Vagina (tissue), 2 donors: Measurements from ENCODE around the gene PEBP1. TPM values are rescaled to one million over a fixed set of nuclear protein-coding genes. Genes with fewer than 3 reads are reported as not detected.
A peak's percentile ranks its signal among the peaks of the same experiment; 100 is the strongest.

Experiments used
- DNase-seq, 2 donors: peaks; one replicate each; pipeline ENCODE4 v3.0.0-alpha.2; 2017; ENCODE audit errors: extremely low spot score in 2 of 2
- H3K27ac ChIP-seq: fragments of 200-600 bp; sonication (generic); one replicate; pipeline ENCODE4 v1.5.1; 2019
- H3K27me3 ChIP-seq: fragments of 200-600 bp; sonication (generic); one replicate; pipeline ENCODE4 v1.5.1; 2019
- H3K36me3 ChIP-seq, 2 donors: fragments of 200-600 bp; sonication (generic); one replicate each; pipeline ENCODE4 v1.5.1; 2017 to 2019
- H3K4me1 ChIP-seq: fragments of 200-600 bp; sonication (generic); one replicate; pipeline ENCODE4 v1.5.1; 2019
- H3K4me3 ChIP-seq, 2 donors: fragments of 200-600 bp; sonication (generic); 1 replicate in 1 of 2; 2 replicates in 1 of 2; pipeline ENCODE4 v1.5.1; 2016 to 2019
- H3K9me3 ChIP-seq: fragments of 200-600 bp; sonication (generic); one replicate; pipeline ENCODE4 v1.5.1; 2019
- POLR2A ChIP-seq, 2 donors: fragments of 450-650 bp; IDR thresholded peaks; one replicate each; pipeline ENCODE4 v1.6.1; 2017; ENCODE audit warnings: antibody characterized with exemption in 2 of 2, mild to moderate bottlenecking in 2 of 2, moderate library complexity in 2 of 2
- POLR2AphosphoS5 ChIP-seq, 2 donors: sonication (generic); formaldehyde crosslinking; IDR thresholded peaks; one replicate each; pipeline ENCODE4 v1.9.0; 2017; ENCODE audit warnings: antibody characterized with exemption in 2 of 2, mild to moderate bottlenecking in 2 of 2, low read depth in 1 of 2; ENCODE audit not compliant: insufficient read depth in 1 of 2
- intact Hi-C: fragments of 100-400 bp; cut with DNase I; formaldehyde crosslinking; loops from one replicate; pipeline ENCODE4 v1.15.1; 2023
- total RNA-seq: library from RNA; depleted of rRNA; stranded (reverse); fragments of >200 nt; gene quantifications from one replicate; pipeline ENCODE4 v1.2.3, GENCODE V29; 2016
- TF ChIP-seq, protein P1 (sequence below), 3 experiments: fragments of 450-650 bp in 2 of 3; fragments of 200-600 bp in 1 of 3; sonication (generic) in 1 of 3; IDR thresholded peaks; one replicate each; pipeline ENCODE4 v1.5.1; 2017 to 2019; ENCODE audit warnings: antibody characterized with exemption in 3 of 3, mild to moderate bottlenecking in 2 of 3, moderate library complexity in 2 of 3

The PEBP1 gene
- total RNA-seq, 1 donor from 2014 or later, result 167 TPM

DNA sequence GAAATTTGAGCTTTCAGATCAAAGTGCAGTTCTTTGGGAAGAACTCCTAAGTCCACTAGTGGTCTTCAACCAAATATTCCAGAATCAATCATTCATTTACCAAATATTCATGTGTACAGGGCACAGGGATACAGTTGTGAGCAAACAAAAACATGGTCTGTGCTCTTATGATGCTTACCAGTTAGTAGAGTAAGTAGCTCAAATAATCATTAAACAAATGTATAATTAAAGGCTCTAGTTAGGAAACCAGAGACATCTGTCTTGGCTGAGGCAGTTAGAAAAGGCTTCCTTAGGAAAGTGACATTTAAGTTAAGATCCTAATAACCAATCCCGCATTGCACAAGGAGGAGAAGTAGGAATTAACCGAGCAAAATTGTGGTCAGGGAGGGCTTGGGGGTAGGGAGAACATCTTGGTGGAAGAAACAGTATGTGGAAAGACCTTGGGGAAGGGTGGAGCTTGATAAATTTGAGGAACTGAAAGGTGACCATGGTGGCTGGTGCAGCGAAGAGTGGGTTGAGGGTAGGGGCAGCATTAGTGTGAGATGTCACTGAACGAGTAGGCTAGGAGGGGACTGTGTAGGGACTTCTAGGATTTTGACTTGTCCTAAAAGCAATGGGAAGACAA lies 40.0 kb downstream of the PEBP1 start:
- H3K4me3 ChIP-seq, result no peak overlapping the region
- no peaks in the 10 kb centered on the region for H3K9me3 ChIP-seq
- H3K36me3 ChIP-seq, result peaks cover 0 to 51% of the 10 kb centered on the region in 2 donors
- no peaks in the 10 kb centered on the region for H3K27me3 ChIP-seq
- no peaks in the 10 kb centered on the region for H3K4me1 ChIP-seq
- intact Hi-C loops, result no loop called here
- DNase-seq, result no peak
- TF ChIP-seq, protein P1, sequence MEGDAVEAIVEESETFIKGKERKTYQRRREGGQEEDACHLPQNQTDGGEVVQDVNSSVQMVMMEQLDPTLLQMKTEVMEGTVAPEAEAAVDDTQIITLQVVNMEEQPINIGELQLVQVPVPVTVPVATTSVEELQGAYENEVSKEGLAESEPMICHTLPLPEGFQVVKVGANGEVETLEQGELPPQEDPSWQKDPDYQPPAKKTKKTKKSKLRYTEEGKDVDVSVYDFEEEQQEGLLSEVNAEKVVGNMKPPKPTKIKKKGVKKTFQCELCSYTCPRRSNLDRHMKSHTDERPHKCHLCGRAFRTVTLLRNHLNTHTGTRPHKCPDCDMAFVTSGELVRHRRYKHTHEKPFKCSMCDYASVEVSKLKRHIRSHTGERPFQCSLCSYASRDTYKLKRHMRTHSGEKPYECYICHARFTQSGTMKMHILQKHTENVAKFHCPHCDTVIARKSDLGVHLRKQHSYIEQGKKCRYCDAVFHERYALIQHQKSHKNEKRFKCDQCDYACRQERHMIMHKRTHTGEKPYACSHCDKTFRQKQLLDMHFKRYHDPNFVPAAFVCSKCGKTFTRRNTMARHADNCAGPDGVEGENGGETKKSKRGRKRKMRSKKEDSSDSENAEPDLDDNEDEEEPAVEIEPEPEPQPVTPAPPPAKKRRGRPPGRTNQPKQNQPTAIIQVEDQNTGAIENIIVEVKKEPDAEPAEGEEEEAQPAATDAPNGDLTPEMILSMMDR (IDR thresholded peaks at IDR 0.05), result no peak
- TF ChIP-seq POLR2A (IDR thresholded peaks at IDR 0.05), result no peak
- no peak for TF ChIP-seq POLR2AphosphoS5 (IDR thresholded peaks at IDR 0.05; ENCODE audit: insufficient read depth in 1 of 2, low read depth in 1 of 2)
- H3K27ac ChIP-seq, result no peak overlapping the region

DNA sequence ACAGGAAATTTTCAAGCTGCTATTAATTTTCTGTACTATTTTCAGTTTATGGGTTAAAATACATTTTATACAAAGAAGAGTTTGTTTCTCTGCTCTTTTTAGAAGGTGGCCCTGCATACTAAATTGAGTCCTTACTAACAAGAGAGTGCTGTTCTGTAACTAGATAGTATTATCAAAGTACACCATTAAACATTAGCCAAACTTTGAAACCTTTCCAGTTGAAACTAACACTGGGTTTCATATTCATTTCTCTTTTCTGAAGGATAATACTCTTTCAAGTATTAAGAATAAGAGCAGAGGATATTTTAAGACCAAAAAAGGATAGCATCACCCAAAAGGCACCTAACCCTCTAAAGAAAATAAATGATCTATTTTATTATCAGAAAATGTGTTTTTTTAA lies 47.2 kb downstream of the PEBP1 start:
- DNase-seq, result no peak
- TF ChIP-seq POLR2A (IDR thresholded peaks at IDR 0.05) (no peak), POLR2AphosphoS5 (IDR thresholded peaks at IDR 0.05; ENCODE audit: insufficient read depth in 1 of 2, low read depth in 1 of 2) (no peak)
- TF ChIP-seq, protein P1 (IDR thresholded peaks at IDR 0.05), result no peak
- H3K4me1 ChIP-seq, result peaks cover 7% of the 10 kb centered on the region
- peaks cover 0 to 11% of the 10 kb centered on the region in 2 donors for H3K36me3 ChIP-seq
- H3K4me3 ChIP-seq, result no peak overlapping the region
- H3K9me3 ChIP-seq, result no peaks in the 10 kb centered on the region
- no peaks in the 10 kb centered on the region for H3K27me3 ChIP-seq
- no peak overlapping the region for H3K27ac ChIP-seq
- intact Hi-C loops, result loop anchor here (2.0 kb wide), 1 partner anchor 194 kb away; the partner anchor contains the start of gene SUDS3

DNA sequence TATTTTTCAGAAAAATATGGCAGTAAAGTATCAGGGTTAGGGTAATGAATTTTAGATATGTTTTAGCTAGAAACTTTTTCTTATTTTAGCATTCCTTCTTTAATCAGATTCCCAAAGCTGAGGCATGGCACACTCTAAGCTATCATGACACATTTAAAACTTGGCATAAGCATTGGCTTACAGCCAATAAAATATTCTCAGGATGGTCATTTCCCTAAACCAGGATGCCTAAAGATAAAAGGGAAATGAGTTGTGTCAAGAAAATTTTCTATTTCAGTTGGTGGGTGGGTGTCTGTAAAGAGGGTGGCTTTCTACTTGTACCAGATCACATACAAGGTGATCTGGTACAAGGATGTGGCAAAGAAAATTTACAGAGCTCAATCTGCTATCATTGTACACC lies 47.8 kb downstream of the PEBP1 start:
- H3K36me3 ChIP-seq, result peaks cover 0 to 11% of the 10 kb centered on the region in 2 donors
- no peak overlapping the region for H3K27ac ChIP-seq
- H3K4me3 ChIP-seq, result no peak overlapping the region
- no peak for DNase-seq
- no peaks in the 10 kb centered on the region for H3K9me3 ChIP-seq
- peaks cover 8% of the 10 kb centered on the region for H3K4me1 ChIP-seq
- no peaks in the 10 kb centered on the region for H3K27me3 ChIP-seq
- intact Hi-C loops, result loop anchor here (2.0 kb wide), 1 partner anchor 193 kb away; the partner anchor contains the start of gene SUDS3
- no peak for TF ChIP-seq POLR2A (IDR thresholded peaks at IDR 0.05)
- TF ChIP-seq POLR2AphosphoS5 (IDR thresholded peaks at IDR 0.05; ENCODE audit: insufficient read depth in 1 of 2, low read depth in 1 of 2), result no peak
- TF ChIP-seq, protein P1 (IDR thresholded peaks at IDR 0.05), result no peak

DNA sequence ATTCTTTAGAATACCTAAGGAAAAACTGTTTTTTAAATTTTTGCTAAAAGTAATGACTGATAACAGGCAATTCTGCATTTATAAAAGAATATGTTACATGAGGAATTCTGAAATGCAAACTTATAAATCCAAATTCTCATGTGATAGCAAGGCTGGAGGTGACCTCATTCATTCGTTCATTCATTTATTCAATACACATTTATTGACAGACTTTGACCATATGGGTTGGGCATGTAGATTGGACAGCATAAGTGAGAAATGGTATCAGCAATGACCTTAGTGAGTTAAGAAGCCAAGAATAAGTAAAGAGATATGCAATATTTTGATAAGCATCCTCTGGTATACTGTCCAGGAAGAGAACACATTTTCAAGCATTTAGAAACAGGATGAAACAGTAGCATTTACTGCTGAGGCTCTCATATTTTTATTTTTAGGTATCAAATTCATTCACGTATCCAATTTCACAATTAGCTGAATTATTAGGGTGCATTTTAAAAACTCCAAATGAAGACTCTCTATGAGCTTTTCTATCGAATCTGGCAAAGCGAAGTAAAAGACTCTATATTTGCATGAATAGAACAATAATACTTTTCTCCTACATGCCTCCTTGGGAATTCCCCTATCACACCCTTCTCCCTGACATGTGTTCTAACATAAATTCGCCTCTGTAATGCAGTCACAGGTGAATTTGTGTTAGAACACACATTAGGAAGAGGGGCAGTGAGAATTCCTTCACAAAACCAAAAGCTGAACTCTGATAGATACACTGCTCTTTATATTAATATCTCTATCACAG lies 49.9 kb downstream of the PEBP1 start:
- Histone ChIP-seq H3K4me3 (no peak overlapping the region), H3K27ac (no peak overlapping the region), H3K36me3 (no peaks in the 10 kb centered on the region), H3K4me1 (peaks cover 26% of the 10 kb centered on the region), H3K27me3 (no peaks in the 10 kb centered on the region), H3K9me3 (no peaks in the 10 kb centered on the region)
- DNase-seq, result no peak
- intact Hi-C loops, result no loop called here
- TF ChIP-seq POLR2A (IDR thresholded peaks at IDR 0.05), result no peak

DNA sequence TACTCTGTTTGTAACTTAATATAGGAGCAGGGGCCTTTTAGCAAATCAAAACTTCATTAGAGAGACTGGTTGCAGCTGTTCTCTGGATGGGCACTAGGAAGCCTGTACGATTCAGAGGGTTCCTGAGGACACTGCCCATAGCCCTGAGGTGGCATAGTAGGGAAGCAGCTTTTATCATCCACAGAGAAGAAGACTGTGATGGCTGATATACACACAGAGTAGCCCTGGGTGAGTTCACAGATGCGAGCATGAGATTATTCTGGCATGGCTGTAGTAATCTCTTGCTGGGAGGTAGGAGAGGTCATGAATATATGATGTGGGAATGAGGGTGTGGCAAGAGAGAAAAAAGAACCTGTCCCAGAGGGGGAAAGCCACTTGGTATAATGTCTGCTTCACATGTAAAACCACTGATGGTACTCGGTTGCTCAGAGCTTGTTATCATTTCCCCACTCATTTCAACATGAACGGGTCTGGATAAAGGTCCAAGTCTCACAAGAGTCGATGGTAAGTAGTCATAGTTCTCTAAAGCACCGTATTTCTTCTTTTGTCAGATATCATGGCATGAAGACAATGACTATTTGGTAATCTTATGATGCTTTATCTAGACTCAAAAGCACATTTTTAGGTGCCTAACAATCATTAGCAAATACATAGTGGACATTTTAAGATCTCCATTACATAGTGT lies 52.0 kb downstream of the PEBP1 start:
- Histone ChIP-seq H3K4me1 (peaks cover 27% of the 10 kb centered on the region), H3K4me3 (peak overlapping the region in 1 of 2 donors; percentile 34), H3K36me3 (no peaks in the 10 kb centered on the region), H3K27me3 (no peaks in the 10 kb centered on the region), H3K27ac (no peak overlapping the region), H3K9me3 (no peaks in the 10 kb centered on the region)
- intact Hi-C loops, result no loop called here
- DNase-seq, result no peak
- no peak for TF ChIP-seq POLR2A (IDR thresholded peaks at IDR 0.05)
- TF ChIP-seq POLR2AphosphoS5 (IDR thresholded peaks at IDR 0.05; ENCODE audit: insufficient read depth in 1 of 2, low read depth in 1 of 2), result no peak
- TF ChIP-seq, protein P1 (IDR thresholded peaks at IDR 0.05), result no peak
